HG03025 (cell line): ENCODE results near the gene ERGIC3.
"Not testable (repeated sequence)": the region's sequence is repeated elsewhere in the genome, so short reads cannot be mapped to it uniquely, and the experiment has no call there.

Source experiments
- ATAC-seq: cut with Tn5 transposase; IDR thresholded peaks from one replicate; pipeline ENCODE4 v1.9.1; 2021; ENCODE audit warnings: mild to moderate bottlenecking, moderate library complexity; ENCODE audit not compliant: unreplicated experiment, low FRiP score

ERGIC3 gene

DNA sequence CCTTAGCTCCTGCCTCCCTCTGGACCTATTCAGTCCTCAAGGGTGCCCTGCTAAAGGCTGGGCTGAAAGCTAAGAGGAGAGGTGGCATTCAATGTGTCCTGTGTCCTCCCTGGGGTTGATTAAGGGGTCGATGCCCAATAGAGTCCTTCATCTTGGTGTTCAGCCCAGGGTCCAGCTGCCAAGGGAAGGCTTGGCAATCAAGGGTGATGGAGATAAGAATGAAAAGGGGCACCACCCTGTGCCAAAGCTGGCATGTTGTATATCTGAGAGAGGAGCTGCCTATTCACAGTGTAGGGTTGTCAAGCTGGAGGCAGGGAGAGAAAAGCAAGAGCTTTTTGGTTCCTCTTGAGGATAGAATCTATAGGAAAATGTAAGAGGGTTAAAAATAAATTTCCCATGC lies 24.8 kb upstream of the ERGIC3 start:
- ATAC-seq, result no peak

DNA sequence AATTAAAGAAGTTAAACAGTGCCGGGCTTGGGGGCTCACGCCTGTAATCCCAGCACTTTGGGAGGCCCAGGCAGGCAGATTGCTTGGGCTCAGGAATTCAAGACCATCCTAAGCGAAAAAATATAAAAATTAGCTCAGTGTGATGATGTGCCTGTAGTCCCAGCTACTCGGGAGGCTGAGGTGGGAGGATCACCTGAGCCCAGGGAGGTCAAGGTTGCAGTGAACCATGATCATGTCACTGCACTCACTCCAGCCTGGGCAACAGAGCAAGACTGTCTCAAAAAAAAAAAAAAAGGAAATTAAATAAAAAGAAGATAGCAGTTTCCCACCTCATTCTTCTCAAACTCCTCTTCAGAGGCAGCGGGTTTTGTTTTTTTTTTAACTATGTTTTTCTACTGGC lies 24.1 kb upstream of the ERGIC3 start:
- not testable (repeated sequence) for ATAC-seq

DNA sequence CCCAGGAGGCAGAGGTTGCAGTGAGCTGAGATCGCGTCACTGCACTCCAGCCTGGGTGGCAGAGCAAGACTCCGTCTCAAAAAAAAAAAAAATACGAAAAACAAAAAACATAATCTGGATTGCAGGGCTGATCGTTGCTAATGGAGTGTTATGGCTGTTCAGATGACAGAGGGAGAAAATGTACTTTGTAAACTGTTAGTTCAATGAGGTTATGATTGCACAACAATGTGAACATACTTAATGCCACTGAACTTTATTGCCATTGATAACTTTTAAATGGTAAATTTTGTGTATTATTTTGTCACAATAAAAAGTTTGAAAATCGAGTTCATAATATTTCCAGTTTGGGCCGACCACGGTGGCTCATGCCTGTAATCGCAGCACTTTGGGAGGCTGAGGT lies 22.9 kb upstream of the ERGIC3 start:
- ATAC-seq, result no peak

DNA sequence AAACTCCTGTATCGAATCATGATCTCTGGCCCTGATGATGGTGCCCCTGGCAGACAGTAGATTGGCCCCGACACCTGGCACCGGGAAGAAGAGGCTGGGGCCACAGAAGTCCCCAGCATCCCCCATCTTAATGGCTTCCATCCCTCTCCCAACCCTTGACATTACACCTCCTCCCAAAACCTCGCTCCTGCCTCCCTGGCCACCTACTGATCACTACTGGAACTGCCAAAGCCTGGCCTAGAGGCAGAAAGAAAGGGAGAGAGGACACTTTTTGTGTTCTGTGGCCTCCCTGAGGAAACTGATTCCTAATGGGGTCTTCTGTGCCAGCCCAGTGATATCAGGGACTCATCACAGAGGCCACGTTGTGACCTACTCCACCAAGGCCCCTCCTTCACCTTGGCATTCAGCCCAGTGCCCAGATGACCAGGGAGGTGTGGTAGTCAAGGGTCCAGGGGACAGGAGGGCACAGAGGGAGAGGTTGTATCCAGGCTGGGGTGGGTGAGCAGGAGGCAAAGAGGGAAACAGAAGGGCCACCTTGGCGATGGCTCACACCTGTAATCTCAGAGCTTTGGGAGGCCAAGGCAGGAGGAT lies 18.5 kb upstream of the ERGIC3 start:
- no peak for ATAC-seq

DNA sequence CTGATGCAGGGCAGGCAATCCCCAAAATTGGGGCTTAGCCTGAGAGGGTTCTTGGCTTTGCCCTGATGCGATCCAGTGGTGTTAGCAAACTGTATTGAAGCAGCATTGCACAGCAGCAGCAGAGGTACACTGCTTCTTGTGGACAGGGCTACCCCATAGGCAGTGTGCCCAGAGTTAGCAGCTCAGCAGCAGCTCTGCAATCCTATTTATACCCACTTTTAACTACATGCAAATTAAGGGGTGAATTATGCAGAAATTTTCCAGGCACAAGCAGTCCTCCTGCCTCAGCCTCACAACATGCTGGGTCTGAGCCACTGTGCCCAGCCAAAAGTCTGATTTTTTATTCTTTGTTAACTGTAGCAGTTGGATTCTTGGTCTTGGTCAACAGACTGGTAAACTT lies 16.2 kb upstream of the ERGIC3 start:
- no peak for ATAC-seq

DNA sequence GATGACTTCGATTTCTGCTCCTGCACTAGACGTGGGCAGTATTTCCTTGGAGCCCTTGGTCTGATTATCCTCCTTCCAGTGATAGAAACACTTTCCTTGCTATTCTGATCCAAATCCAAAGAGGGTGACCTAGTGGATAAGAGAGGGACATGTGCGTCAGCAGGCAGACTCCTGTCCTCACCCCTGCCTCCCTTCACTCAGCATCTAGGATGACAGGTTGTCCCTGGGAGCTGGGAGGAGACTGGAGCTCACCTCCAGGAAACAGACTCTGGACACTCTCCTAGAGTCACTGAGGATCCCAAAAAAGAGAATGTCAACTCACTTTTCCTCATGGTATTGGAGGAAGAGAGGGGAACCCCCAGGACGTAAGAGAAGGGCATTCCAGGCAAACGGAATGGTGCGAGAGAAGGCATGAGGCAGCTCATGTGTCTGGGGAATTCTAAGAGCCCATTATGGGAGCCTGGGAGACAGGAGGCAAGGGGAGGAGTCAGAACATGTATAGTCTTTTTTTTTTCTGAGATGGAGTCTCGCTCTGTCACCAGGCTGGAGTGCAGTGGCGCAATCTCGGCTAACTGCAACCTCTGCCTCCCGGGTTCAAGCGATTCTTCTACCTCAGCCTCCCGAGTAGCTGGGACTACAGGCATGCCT lies 14.6 kb upstream of the ERGIC3 start:
- no peak for ATAC-seq

DNA sequence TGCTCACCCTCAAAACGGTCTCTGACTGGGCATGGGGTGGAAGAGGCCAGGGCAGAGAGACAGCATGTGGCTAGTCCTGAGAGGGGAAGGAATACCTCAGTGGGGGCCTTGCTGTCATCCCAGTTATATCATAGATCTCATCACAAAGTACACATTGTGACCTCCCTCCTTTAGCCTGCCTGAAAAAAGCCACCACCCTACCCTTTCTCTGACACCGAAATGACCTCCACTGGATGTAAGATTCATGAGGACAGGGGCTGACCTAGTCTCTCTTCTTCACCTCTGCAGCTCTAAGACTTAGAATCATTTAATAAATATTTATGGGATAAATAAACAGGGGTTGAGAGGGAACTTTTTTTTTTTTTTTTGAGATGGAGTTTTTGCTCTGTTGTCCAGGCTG lies 12.3 kb upstream of the ERGIC3 start, which contains the start of gene C20orf173:
TSS of gene C20orf173 (minus strand) at position 101 of the 400 bp plus-strand sequence. CDS start 279 bp downstream, outside the sequence.
- ATAC-seq, result no peak

DNA sequence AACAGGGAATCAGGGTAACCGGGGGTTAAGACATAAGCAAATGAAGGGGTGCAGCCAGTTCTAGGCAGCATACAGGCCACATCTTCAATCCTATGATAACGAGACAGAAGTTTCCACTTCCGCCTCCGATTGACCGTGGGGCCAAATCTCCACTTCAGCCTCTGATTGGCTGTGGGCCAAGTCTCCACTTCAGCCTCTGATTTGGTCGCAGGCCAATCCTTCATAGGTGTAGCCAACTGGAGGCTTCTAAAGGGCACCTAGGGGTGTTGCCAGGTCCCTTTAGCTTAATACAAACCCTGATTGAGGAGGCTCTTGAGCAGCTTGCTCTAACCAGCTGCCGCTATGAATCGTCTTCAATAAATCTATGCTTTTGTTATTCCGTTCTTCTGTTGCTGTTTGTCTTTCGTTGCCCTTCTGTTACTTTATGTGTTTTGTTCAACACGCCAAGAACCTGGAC lies 2.1 kb upstream of the ERGIC3 start:
- ATAC-seq, result no peak

DNA sequence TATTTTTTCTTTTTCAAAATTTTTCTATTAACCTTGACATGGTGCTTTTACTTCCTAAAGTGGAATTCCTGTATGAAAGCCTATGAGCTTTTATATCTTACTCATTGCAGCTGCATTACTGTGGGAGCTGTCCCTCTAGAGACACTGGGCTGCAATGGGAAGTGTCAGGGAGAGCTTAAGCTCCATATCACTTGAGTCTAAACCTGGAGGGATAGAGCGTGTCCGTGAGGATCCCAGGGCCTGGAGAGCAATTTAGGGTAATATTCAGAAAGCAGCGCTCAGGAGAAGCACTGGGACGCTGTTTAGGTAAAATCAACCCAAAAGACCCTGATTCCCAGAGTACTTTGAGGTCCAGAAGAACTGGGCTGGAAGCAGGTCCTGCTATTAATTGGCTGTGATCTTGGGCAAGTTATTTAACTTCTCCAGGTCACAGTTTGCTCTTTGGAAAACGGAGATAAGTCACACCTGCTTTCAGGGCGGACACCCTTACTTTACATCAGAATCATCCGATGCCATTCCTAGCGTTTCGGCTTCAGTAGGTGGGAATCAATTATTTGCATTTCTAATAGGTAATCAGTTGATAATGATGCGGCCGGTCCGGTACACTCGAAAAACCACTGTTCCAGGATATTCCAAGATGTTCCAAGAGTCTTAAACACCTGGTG lies 628 bp upstream of the ERGIC3 start:
- no peak for ATAC-seq

DNA sequence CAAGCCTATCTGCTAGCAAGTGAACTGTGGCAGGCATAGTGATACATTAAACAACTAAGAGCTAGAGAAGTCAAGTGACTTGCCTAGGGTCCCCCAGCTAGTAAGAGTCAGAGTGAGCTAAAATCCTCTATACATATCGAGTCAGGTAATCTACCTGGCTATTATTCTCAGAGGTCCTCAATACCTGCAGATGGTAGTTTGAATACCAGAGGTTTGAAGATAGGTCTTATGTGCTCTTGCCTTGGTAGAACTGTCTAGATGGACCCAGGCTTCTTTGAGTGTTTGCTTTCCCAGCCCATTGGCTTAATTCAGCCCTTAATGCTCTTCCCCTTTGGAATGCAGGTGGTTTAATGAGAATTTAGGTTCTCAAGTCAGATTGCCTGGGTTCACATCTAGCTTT lies 1.1 kb downstream of the ERGIC3 start:
- ATAC-seq, result no peak

DNA sequence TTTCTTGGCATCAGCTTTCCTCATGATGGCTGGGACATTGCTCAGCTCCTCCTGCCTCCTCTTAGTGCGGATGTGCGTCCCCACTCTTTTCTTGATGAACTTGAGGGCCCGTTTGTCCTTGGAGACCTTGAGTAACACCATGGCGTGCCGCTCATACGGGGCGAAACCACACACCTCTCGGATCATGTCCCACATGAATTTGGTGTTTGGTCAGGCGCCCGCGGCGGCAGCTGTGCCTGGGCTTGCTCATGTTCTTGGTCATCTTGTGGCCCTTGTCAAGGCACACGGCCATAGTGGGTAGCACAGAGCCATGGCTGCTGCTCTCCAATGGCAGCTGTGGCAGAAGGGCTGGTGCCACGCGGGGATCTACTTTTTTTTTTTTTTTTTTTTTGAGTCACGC lies 2.6 kb downstream of the ERGIC3 start:
- ATAC-seq, result no peak

DNA sequence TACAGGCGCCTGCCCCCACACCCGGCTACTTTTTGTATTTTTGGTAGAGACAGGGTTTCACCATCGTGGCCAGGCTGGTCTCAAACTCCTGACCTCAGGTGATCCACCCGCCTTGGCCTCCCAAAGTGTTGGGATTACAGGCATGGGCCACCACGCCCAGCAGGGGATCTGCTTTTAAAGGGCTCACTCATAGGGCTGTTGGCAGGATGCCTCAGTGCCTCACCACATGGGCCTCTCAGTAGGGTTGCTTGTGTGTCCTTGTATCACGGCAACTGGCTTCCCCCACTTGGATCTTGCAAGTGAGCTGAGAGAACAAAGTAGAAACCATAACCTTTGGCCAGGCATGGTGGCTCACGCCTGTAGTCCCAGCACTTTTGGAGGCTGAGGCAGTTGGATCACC lies 3.1 kb downstream of the ERGIC3 start:
- not testable (repeated sequence) for ATAC-seq

DNA sequence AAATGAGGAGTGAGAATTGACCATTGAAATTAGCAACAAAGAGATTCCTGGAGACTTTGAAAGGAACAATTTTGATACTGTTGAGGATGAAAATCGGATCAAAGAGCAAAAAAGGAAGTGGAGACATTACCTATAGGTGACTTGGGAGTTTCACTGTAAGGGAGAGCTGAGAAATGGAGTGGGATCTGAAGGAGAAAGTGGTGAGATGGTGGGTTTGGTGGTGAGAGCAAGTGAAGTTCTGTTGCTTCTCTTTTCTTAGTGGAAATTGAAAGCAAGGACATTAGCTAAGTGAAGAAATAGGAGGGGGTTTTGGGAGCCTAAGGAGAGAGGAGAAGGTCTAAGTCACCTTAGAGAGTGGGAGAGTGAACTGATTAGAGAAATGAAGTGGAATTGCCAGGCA lies 4.2 kb downstream of the ERGIC3 start:
- ATAC-seq, result no peak

DNA sequence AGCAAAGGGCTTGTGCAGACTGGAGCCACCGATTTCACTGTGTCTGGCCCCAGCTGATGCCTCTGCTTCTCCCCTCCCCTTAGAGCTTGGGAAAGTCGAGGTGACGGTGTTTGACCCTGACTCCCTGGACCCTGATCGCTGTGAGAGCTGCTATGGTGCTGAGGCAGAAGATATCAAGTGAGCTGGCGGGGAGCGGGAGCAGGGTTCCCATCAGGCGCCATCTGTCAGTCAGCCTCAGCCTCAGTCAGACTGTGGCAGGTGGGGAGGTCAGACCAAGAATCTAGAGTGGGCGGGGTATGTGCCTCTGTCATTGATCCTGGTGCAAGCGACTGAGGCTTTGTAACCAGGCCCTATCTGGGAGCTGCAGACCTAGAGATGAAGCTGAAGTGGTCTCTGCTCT lies 5.5 kb downstream of the ERGIC3 start:
- ATAC-seq, result no peak

DNA sequence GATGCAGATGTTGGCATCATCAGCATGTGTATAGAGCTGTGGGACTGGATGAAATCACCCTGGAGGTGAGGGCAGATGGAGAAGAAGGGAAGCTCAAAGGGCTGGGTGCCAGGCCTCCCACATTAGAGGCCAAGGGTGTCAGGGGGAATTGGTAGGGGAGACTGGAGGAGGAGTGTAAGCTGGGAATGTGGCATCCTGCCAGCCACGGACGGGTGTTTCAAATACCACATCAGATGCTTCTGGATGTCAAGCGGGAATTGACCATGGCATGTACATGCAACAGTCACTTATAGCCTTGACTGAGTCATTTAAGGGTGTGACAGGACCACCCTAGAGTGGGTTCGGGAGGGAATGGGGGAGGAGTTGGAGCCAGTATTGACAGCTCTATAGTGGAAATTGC lies 9.6 kb downstream of the ERGIC3 start:
- no peak for ATAC-seq

DNA sequence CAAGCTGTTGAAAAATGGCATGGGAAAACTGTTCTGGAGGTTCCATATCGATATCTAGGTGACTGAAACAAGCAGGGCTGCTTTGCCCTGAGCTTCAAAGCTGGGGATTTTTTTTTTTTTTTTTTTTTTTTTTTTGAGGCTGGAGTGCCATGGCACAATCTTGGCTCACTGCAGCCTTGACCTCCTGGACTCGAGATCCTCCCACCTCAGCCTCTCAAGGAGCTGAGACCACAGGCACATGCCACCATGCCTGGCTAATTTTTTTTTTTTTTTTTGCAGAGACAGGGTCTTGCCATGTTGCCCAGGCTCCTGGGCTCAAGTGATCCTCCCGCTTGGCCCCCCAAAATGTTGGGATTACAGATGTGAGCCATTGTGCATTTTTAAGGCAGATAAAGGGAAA lies 11.0 kb downstream of the ERGIC3 start:
- no peak for ATAC-seq

DNA sequence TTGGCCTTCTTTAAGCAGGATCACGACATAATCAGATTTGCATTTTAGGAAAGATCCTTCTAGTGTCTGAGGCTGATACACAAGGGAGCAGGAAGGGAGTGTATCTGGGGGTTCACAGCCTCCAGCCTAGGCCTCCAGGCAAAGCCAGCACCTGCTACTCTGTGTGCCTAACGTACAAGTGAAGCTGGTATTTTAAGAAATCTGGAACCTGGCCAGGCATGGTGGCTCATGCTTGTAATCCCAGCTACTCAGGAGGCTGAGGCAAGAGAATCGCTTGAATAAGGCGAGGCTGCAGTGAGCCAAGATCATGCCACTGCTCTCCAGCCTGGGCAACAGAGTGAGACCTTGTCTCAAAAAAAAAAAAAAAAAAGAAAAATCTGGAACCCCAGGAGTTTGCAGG lies 13.6 kb downstream of the ERGIC3 start:
- not testable (repeated sequence) for ATAC-seq

DNA sequence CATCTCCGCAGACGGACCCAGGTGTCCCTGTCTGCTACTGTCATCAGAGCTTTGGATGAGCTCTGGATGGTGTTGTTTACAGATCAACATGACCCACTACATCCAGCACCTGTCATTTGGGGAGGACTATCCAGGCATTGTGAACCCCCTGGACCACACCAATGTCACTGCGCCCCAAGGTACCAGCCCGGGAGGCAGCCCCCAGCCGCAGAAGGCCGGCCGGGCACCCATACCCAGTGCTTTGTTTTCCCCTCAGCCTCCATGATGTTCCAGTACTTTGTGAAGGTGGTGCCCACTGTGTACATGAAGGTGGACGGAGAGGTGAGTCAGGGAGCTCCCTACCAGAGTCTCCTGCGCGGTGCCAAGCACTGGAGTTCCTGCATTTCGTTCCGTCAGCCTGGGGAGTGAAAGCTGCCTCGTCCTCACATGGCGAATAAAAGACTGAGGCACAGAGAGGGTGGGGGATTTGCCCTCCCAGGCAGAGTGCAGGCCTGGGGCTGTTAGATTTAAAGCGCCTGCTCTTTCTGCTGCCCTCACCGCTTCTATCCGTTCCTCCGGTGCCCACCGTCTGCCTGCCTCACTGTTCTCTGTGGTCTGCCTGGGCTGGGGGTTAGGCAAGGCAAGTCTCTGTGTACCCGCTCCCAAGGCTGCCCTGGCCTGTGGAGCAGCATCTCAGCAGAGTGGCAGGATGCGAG lies 14.2 kb downstream of the ERGIC3 start:
- no peak for ATAC-seq

DNA sequence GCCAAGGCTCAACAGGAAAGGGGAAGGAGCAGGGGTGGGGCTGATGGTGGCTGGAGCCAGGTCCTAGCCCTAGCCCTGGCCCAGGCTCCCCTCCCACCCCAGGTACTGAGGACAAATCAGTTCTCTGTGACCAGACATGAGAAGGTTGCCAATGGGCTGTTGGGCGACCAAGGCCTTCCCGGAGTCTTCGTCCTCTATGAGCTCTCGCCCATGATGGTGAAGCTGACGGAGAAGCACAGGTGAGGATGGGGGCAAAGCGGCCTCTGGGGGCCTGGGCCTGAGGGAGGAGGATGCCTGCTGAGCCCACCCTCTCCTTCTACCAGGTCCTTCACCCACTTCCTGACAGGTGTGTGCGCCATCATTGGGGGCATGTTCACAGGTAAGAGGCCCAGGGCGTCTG lies 15.0 kb downstream of the ERGIC3 start:
- ATAC-seq, result no peak

DNA sequence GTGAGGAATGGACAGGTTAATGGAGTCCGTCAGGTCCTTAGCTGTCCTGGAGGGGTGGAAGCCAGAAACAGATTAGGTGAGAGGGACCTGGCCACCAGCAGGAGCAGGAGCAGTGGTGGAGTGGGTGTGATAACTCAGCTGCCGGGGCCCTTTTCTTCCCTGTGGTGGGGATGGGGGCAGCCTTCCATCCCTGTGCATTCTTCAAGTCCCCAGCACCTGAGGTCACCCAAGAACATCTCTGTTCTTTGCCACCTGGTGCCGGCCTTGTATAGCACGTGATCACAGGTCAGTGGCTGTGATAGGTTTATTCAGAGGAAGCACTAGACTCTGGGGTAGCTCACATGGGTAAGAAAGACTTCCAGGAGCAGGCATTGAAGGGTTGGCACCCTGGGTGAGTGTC lies 16.6 kb downstream of the ERGIC3 start:
- ATAC-seq, result no peak

DNA sequence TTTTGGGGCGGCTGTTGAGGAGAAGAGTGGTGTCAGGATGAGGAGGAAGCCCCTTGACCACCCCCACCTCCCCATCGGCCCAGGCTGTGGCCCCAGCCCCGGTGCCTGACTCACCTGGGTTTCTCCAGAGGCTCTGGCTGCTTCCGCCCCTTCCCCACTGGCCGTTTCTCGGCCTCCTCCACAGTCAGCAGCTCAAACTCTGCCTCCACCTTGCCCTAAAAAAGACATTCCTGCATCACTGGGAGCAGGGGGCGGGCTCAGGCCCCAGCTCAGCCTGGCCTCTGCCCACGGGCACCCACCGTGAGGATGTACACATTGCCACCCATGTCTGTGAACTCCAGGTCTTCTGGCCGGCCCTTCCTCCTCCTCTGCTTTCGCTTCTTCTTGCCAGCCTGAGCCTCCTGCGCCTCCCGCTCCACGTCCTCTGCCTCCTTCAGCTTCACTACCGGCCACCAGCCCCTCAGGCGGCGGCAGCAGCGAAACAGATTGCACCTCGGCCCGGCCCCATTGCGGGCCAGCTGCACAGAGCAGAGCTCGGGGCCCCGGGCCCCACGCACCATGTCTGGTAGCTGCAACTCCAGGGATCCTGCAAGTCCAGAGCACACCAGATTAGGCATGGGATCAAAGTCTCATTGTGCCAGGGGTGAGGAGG lies 17.3 kb downstream of the ERGIC3 start:
- no peak for ATAC-seq
